Cardiac muscle cell (in vitro differentiated cells and primary cell): ENCODE results near the gene BTAF1. TPM values are rescaled to one million over a fixed set of nuclear protein-coding genes. Genes with fewer than 3 reads are reported as not detected.

Source experiments
- DNase-seq, 2 donors: peaks; one replicate each; pipeline versions ENCODE4 v3.0.0 to v3.0.0-alpha.2; 2010 to 2017; ENCODE audit warnings: low read depth in 1 of 2, low spot score in 1 of 2
- H3K27ac ChIP-seq: fragments of 200-600 bp; sonication (generic); 2 replicates; pipeline ENCODE4 v1.5.1; 2016
- H3K27me3 ChIP-seq: fragments of 200-600 bp; sonication (generic); 2 replicates; pipeline ENCODE4 v1.6.0; 2016; ENCODE audit warnings: control low read depth
- H3K36me3 ChIP-seq: fragments of 200-600 bp; sonication (generic); 2 replicates; pipeline ENCODE4 v1.5.1; 2016; ENCODE audit warnings: control low read depth
- H3K4me1 ChIP-seq: fragments of 200-600 bp; sonication (generic); 2 replicates; pipeline ENCODE4 v1.8.1; 2017; ENCODE audit warnings: low read depth, mild to moderate bottlenecking, mixed run types
- H3K4me3 ChIP-seq: fragments of 200-600 bp; sonication (generic); 2 replicates; pipeline ENCODE4 v1.5.1; 2016; ENCODE audit warnings: mild to moderate bottlenecking
- H3K9me3 ChIP-seq: fragments of 200-600 bp; sonication (generic); 2 replicates; pipeline ENCODE4 v1.5.1; 2017; ENCODE audit warnings: low read depth, mild to moderate bottlenecking, control low read depth
- CTCF ChIP-seq: IDR thresholded peaks from 2 replicates; pipeline ENCODE4 v1.5.1; 2012; ENCODE audit warnings: low read depth, mild to moderate bottlenecking, low read length
- polyA plus RNA-seq: library from polyadenylated mRNA; unstranded; fragments of >200 nt; fragmentation: Nextera tagmentation; extraction: Ambion mirVana; gene quantifications from 2 replicates; pipeline ENCODE4 v1.2.1, GENCODE V29; 2016
- total RNA-seq: library from RNA; depleted of rRNA; stranded (reverse); fragments of >200 nt; gene quantifications from 2 replicates; pipeline ENCODE4 v1.2.3, GENCODE V29; 2016

The BTAF1 gene
- total and polyA plus RNA-seq, 2 experiments from 2014 or later: 35.1 to 121 TPM

GRCh38 chr10:91909117-91909677 is 14.4 kb upstream of the BTAF1 start, which contains the start of gene FGFBP3:
FGFBP3 (minus strand) TSS chr10:91909486; CDS start chr10:91908969, 517 bp downstream.
- Histone ChIP-seq H3K27ac (peak within 1 kb of the TSS; percentile 67), H3K4me1 (peaks cover 12% of the 10 kb centered on the region), H3K36me3 (no peaks in the 10 kb centered on the region), H3K27me3 (peaks cover 4% of the 10 kb centered on the region), H3K9me3 (no peaks in the 10 kb centered on the region), H3K4me3 (peak within 1 kb of the TSS; percentile 81)
- DNase-seq: peak; percentile 71 to 91
- no peak for TF ChIP-seq CTCF

DNA sequence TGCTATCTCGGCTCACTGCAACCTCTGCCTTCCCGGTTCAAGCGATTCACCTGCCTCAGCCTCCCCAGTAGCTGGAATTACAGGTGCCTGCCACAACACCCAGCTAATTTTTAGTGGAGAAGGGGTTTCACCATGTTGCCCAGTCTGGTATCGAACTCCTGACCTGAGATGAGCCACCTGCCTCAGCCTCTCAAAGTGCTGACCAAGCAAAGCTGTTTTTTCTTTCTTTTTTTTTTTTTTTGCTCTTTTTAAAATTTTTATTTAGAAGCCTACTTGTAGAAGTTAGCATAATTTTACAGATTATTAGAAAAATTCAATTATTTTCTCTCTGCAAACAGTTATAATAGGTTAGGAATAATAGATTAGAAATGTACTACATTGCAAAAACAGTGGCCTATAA is 13.1 kb upstream of the BTAF1 start:
- H3K36me3 ChIP-seq: no peaks in the 10 kb centered on the region
- no peak for DNase-seq
- H3K4me3 ChIP-seq: no peak overlapping the region
- H3K27me3 ChIP-seq: peaks cover 10% of the 10 kb centered on the region
- H3K4me1 ChIP-seq: peaks cover 12% of the 10 kb centered on the region
- no peak overlapping the region for H3K27ac ChIP-seq
- no peak for TF ChIP-seq CTCF
- no peaks in the 10 kb centered on the region for H3K9me3 ChIP-seq

DNA sequence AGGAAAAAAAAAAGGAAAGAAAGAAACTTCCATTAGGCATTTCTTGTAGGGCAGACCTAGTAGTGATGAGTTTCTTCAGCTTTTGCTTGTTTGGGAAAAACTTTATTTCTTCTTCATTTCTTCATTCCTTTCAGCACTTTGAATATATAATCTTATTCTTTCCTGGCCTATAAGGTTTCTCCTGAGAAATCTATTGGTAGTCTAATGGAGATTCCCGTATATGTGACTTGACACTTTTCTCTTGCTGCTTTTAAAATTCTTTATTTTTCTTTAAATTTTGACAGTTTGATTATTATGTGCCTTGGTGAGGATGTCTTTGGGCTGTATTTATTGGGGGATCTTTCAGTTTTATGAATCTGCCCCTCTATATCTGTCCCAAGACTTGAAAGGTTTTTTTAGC is 3.9 kb upstream of the BTAF1 start:
- Histone ChIP-seq H3K27ac (no peak overlapping the region), H3K36me3 (no peaks in the 10 kb centered on the region), H3K27me3 (peaks cover 2% of the 10 kb centered on the region), H3K4me3 (no peak overlapping the region), H3K9me3 (no peaks in the 10 kb centered on the region), H3K4me1 (peaks cover 7% of the 10 kb centered on the region)
- no peak for DNase-seq
- no peak for TF ChIP-seq CTCF

DNA sequence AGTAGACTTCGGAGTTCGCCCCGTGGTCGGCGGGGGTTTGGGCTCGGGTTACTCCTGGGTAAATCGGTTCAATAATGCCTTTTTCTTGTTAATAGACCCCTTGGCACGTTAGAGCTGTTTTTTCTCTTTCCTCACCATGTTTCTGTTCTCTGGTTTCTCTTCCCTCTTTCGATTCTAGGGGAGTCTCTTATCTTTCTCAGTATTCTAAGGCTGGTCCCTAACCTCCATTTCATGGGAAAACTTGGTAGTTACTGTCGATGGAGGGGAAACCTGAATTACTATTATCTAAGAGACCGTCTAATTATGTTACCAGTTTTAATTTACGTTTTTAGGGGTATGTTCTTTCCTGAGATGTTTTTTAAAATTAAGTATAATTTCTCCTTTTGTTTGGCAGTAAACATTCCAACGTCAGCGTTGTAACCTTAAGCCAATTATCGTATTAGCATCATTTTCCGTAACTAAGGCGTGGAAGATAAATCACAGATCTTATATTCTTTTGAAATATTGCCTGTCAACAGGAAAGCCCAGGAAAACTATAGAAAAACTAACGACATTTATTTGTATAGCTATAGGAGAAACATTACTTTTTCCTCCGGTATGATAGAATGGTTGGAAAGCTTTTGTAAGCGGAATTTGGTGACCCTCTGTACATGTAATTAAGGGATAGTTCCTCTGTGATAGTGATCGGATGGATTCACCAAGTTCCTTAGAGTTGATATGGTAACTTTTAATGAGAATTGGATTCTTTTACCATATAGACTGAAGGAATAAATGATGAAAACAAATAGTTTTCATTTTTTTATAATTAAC is 847 bp downstream of the BTAF1 start:
- TF ChIP-seq CTCF: no peak
- no peak for DNase-seq
- Histone ChIP-seq H3K4me1 (peaks cover 18% of the 10 kb centered on the region), H3K27me3 (no peaks in the 10 kb centered on the region), H3K27ac (peak overlapping the region; percentile 96), H3K4me3 (peak overlapping the region; percentile 57), H3K36me3 (peaks cover 10% of the 10 kb centered on the region), H3K9me3 (no peaks in the 10 kb centered on the region)

DNA sequence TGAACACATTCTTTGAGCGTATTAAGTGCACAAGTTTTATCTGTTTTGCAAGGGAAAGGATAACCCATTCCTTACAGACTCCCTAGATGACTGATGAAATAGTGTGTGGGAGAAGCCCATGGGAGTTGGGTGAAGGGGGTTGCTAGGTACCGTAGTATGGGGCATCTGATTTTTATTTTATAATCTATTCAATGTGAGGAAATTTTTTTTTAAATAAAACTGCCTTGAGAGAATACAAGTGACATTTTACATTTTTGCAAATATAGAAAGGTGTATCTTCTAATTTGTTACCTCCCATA is 1.4 kb downstream of the BTAF1 start:
- TF ChIP-seq CTCF: no peak

More for the DNA sequence above, 1.4 kb downstream of the BTAF1 start:
- H3K9me3 ChIP-seq: no peaks in the 10 kb centered on the region
- peaks cover 18% of the 10 kb centered on the region for H3K4me1 ChIP-seq
- peaks cover 10% of the 10 kb centered on the region for H3K36me3 ChIP-seq
- DNase-seq: peak in 1 of 2 donors; percentile 64
- H3K4me3 ChIP-seq: peak overlapping the region; percentile 57
- no peaks in the 10 kb centered on the region for H3K27me3 ChIP-seq
- H3K27ac ChIP-seq: no peak overlapping the region
